ENCODE data around the gene HSD3B7. TPM values are rescaled to one million over a fixed set of nuclear protein-coding genes. Genes with fewer than 3 reads are reported as not detected.

The HSD3B7 gene
- total RNA-seq, 2 donors from 2014 or later: 4.1 to 4.8 TPM

DNA sequence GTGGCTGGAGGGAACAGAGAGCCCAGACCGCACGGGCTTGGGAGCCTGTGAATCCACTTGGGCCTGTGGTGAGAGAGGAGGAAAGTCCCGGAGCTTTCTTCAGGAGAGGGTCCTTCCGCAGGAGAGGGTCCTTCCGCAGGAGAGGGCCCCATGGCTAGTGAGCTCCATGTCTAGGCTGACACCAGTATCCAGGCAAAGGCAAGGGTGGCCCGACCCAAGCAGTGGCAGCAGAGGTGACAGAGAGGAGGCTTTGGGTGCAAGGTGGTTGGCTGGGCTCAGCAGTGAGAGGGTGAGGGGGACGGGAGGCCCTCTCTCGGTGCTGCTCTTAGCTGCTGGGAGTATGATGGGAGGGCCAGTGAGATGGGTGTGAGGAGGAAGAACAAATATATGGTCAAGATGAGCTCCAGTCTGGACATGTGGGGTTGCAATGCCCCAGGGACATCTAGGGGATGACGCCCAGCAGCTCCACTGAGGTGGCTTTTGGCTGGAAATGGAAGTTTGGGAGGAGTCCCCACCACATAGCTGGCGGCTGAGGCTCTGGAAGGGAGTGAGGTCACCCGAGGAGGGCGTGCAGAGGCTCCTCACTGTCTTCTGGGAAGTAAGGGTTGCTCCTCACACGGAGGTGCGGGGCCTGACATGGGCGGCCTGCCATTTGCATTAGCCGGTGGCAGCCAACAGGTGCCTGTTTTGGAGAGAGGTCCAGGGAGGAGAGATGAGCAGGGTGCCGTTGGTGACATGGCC lies 2.3 kb upstream of the HSD3B7 start:
- Histone ChIP-seq H3K9me3 (ENCODE audit: control insufficient read depth, low read length) (no peaks in the 10 kb centered on the region), H3K4me1 (ENCODE audit: control insufficient read depth, insufficient read depth, low read length) (no peaks in the 10 kb centered on the region), H3K4me3 (ENCODE audit: low read length) (no peak overlapping the region), H3K27ac (ENCODE audit: low read depth, low read length) (no peak overlapping the region), H3K36me3 (ENCODE audit: control insufficient read depth, insufficient read depth, low read length) (peaks cover 38% of the 10 kb centered on the region), H3K9ac (ENCODE audit: extremely low read depth, low read length, poor library complexity, severe bottlenecking) (no peak overlapping the region), H3K27me3 (ENCODE audit: control insufficient read depth, insufficient read depth, low read length, poor library complexity, severe bottlenecking) (no peaks in the 10 kb centered on the region)
- Mint-ChIP-seq H3K4me1 (peaks cover 2% of the 10 kb centered on the region), H3K36me3 (ENCODE audit: low read depth) (peaks cover 42% of the 10 kb centered on the region), H3K9me3 (no peaks in the 10 kb centered on the region), H3K27ac (peak overlapping the region; percentile 68), H3K27me3 (ENCODE audit: insufficient read depth) (no peaks in the 10 kb centered on the region), H3K4me3 (no peak overlapping the region)
- DNase-seq: no peak
- TF ChIP-seq, protein P1, sequence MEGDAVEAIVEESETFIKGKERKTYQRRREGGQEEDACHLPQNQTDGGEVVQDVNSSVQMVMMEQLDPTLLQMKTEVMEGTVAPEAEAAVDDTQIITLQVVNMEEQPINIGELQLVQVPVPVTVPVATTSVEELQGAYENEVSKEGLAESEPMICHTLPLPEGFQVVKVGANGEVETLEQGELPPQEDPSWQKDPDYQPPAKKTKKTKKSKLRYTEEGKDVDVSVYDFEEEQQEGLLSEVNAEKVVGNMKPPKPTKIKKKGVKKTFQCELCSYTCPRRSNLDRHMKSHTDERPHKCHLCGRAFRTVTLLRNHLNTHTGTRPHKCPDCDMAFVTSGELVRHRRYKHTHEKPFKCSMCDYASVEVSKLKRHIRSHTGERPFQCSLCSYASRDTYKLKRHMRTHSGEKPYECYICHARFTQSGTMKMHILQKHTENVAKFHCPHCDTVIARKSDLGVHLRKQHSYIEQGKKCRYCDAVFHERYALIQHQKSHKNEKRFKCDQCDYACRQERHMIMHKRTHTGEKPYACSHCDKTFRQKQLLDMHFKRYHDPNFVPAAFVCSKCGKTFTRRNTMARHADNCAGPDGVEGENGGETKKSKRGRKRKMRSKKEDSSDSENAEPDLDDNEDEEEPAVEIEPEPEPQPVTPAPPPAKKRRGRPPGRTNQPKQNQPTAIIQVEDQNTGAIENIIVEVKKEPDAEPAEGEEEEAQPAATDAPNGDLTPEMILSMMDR (conservative IDR thresholded peaks at IDR 0.05): no peak
- 92% methylated on average over 12 to 17 of the region's 17 CpGs for WGBS, 2 experiments (ENCODE audit: insufficient coverage in 1 of 2, insufficient read length in 1 of 2)

DNA sequence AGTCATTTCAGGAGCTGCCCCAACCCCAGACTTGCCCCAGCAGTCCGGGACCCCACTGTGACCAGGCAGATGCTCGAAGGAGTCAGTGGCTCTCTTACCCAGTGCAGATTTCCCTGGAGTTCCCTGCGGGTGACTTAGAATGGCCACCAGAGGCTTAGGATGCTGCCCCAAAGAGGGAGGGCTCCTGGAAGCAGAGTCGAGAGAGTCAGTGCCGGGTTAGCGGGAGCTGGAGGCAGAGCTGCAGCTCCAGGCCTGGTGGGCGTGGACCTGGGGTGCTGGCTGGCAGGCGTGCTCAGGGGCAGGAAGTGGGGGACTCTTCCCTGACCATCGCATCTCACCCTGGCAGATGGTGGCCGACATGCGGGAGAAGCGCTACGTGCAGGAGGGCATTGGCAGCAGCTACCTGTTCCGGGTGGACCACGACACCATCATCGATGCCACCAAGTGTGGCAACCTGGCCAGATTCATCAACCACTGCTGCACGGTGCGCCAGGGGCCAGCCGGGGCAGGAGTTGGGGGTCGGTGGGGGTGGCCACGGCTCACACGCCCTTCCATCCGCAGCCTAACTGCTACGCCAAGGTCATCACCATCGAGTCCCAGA lies 1.6 kb upstream of the HSD3B7 start:
- 93% methylated on average over 17 to 25 of the region's 25 CpGs for WGBS, 2 experiments (ENCODE audit: insufficient coverage in 1 of 2, insufficient read length in 1 of 2)
- H3K36me3 Mint-ChIP-seq (ENCODE audit: low read depth): peaks cover 41% of the 10 kb centered on the region

DNA sequence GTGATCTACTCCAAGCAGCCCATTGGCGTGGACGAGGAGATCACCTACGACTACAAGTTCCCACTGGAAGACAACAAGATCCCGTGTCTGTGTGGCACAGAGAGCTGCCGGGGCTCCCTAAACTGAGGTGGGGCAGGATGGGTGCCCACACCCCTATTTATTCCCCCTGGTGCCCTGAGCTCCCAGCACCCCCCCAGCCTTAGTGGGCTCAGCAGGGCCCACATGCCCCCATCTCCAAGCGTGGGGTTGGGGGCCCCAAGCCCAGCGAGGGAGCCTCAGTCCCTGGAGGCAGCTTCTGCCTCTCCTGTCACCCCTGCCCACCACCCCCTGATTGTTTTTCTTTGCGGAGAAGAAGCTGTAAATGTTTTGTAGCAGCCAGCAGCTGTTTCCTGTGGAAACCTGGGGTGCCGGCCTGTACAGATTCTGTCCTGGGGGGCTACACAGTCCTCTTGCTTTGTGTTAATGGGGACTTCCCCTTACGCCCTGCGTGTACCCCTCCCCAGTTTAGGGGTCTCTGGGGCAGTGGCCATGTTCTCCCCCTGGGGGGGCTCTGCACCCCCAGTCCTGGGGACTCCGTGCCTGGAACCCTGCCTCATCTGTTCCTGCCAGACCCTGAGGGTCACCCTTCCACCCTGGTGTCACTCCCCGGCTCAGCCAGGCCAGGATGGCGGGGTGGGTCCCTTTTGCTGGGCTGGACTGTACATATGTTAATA lies 953 bp upstream of the HSD3B7 start:
- Mint-ChIP-seq H3K4me3 (no peak overlapping the region), H3K4me1 (peaks cover 2% of the 10 kb centered on the region), H3K27ac (no peak overlapping the region), H3K36me3 (ENCODE audit: low read depth) (peaks cover 35% of the 10 kb centered on the region), H3K9me3 (no peaks in the 10 kb centered on the region), H3K27me3 (ENCODE audit: insufficient read depth) (no peaks in the 10 kb centered on the region)
- H3K9ac ChIP-seq (ENCODE audit: extremely low read depth, low read length, poor library complexity, severe bottlenecking): no peak overlapping the region
- no peak for DNase-seq
- H3K27me3 ChIP-seq (ENCODE audit: control insufficient read depth, insufficient read depth, low read length, poor library complexity, severe bottlenecking): no peaks in the 10 kb centered on the region
- 91 to 100% methylated on average over 9 to 14 of the region's 14 CpGs for WGBS, 2 experiments (ENCODE audit: insufficient coverage in 1 of 2, insufficient read length in 1 of 2)
- no peaks in the 10 kb centered on the region for H3K4me1 ChIP-seq (ENCODE audit: control insufficient read depth, insufficient read depth, low read length)
- H3K4me3 ChIP-seq (ENCODE audit: low read length): no peak overlapping the region
- TF ChIP-seq, protein P1 (conservative IDR thresholded peaks at IDR 0.05): no peak
- no peaks in the 10 kb centered on the region for H3K9me3 ChIP-seq (ENCODE audit: control insufficient read depth, low read length)
- H3K36me3 ChIP-seq (ENCODE audit: control insufficient read depth, insufficient read depth, low read length): peaks cover 27% of the 10 kb centered on the region
- H3K27ac ChIP-seq (ENCODE audit: low read depth, low read length): no peak overlapping the region

More for the DNA sequence above, 1.6 kb upstream of the HSD3B7 start:
- H3K4me1 ChIP-seq (ENCODE audit: control insufficient read depth, insufficient read depth, low read length): no peaks in the 10 kb centered on the region
- TF ChIP-seq, protein P1 (conservative IDR thresholded peaks at IDR 0.05): no peak
- no peaks in the 10 kb centered on the region for H3K27me3 ChIP-seq (ENCODE audit: control insufficient read depth, insufficient read depth, low read length, poor library complexity, severe bottlenecking)
- peaks cover 33% of the 10 kb centered on the region for H3K36me3 ChIP-seq (ENCODE audit: control insufficient read depth, insufficient read depth, low read length)
- Mint-ChIP-seq H3K4me3 (no peak overlapping the region), H3K9me3 (no peaks in the 10 kb centered on the region), H3K27me3 (ENCODE audit: insufficient read depth) (no peaks in the 10 kb centered on the region), H3K27ac (peak overlapping the region; percentile 68), H3K4me1 (peaks cover 2% of the 10 kb centered on the region)
- no peaks in the 10 kb centered on the region for H3K9me3 ChIP-seq (ENCODE audit: control insufficient read depth, low read length)
- H3K4me3 ChIP-seq (ENCODE audit: low read length): no peak overlapping the region
- H3K27ac ChIP-seq (ENCODE audit: low read depth, low read length): no peak overlapping the region
- H3K9ac ChIP-seq (ENCODE audit: extremely low read depth, low read length, poor library complexity, severe bottlenecking): no peak overlapping the region
- peak; percentile 65 for DNase-seq
